ENCODE measurements around the gene CXCL13.

DNA sequence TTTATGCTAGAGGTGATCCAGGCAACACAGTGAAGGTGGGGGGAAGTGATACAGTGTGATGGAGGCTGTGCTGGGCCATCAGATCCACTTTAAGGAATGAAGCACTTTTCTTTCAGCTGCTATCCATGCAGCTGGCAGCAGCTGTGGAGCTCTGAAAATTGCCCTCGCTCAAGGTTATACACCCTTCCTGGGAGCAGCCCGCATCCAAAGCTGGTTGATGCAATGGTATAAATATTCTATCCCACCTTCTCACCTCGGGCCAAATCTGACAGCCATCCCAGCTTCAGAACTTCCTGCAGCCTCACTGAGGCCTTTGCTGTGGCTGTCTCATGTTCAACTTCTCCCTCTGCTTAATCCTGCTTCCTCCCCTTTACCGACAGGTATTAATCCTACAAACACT lies 18.6 kb downstream of the CXCL13 start:
- TF ChIP-seq POLR2AphosphoS5 (IDR thresholded peaks at IDR 0.05), result no peak
- TF ChIP-seq POLR2A (IDR thresholded peaks at IDR 0.05), result no peak

Measured in sigmoid colon (tissue), 4 donors.